Measurements from ENCODE around the gene PPM1M. TPM values are rescaled to one million over a fixed set of nuclear protein-coding genes. Genes with fewer than 3 reads are reported as not detected.

PPM1M gene
- polyA plus RNA-seq, 3 donors = 6.0 to 31.8 (median 18.1) TPM

- 0 to 1% (median 0%) methylated on average over 73 to 92 of the region's 92 CpGs for WGBS, 3 donors
- peak within 1 kb of the TSS; percentile 79 for H3K27ac ChIP-seq (ENCODE audit: low read depth, low read length)
These were observed 6.5 kb upstream of the PPM1M start, which contains the start of gene TWF2 for GRCh38 chr3:52238761-52239701. TWF2 (minus strand) TSS chr3:52239158; CDS start chr3:52239016, 142 bp downstream.

GRCh38 chr3:52240059-52240885, 5.3 kb upstream of the PPM1M start:
- H3K27ac ChIP-seq (ENCODE audit: low read depth, low read length) = no peak overlapping the region
- WGBS, 3 donors = 98 to 100% (median 100%) methylated on average over 1 of the region's 1 CpG

GRCh38 chr3:52240886-52241370, 4.6 kb upstream of the PPM1M start:
- WGBS, 3 donors = 79 to 86% (median 84%) methylated on average over 4 of the region's 4 CpGs
- no peak overlapping the region for H3K27ac ChIP-seq (ENCODE audit: low read depth, low read length)

GRCh38 chr3:52242039-52242438, 3.5 kb upstream of the PPM1M start:
- no peak overlapping the region for H3K27ac ChIP-seq (ENCODE audit: low read depth, low read length)
- WGBS, 3 donors = 83 to 93% (median 93%) methylated on average over 1 of the region's 1 CpG

- 58 to 83% (median 65%) methylated on average over 9 of the region's 9 CpGs for WGBS, 3 donors
- H3K27ac ChIP-seq (ENCODE audit: low read depth, low read length) = no peak overlapping the region
These were observed 1.5 kb upstream of the PPM1M start for GRCh38 chr3:52243791-52244628.

GRCh38 chr3:52246264-52246620, 683 bp downstream of the PPM1M start:
- peak overlapping the region; percentile 81 for H3K27ac ChIP-seq (ENCODE audit: low read depth, low read length)
- 33 to 50% (median 38%) methylated on average over 8 of the region's 8 CpGs for WGBS, 3 donors

GRCh38 chr3:52246728-52247408, 1.3 kb downstream of the PPM1M start:
- H3K27ac ChIP-seq (ENCODE audit: low read depth, low read length) = no peak overlapping the region
- 65 to 84% (median 76%) methylated on average over 14 of the region's 14 CpGs for WGBS, 3 donors

- no peak overlapping the region for H3K27ac ChIP-seq (ENCODE audit: low read depth, low read length)
- WGBS, 3 donors = 93 to 96% (median 95%) methylated on average over 7 of the region's 7 CpGs
These were observed 2.0 kb downstream of the PPM1M start for GRCh38 chr3:52247409-52248164.

GRCh38 chr3:52248165-52248541, 2.6 kb downstream of the PPM1M start:
- H3K27ac ChIP-seq (ENCODE audit: low read depth, low read length) = no peak overlapping the region
- WGBS, 3 donors = 93 to 95% (median 93%) methylated on average over 10 of the region's 10 CpGs

GRCh38 chr3:52248816-52249547, 3.4 kb downstream of the PPM1M start:
- no peak overlapping the region for H3K27ac ChIP-seq (ENCODE audit: low read depth, low read length)

GRCh38 chr3:52249683-52250082, 4.1 kb downstream of the PPM1M start:
- H3K27ac ChIP-seq (ENCODE audit: low read depth, low read length) = no peak overlapping the region
- WGBS, 3 donors = 81 to 91% (median 87%) methylated on average over 6 of the region's 6 CpGs

More at GRCh38 chr3:52248816-52249547, 3.4 kb downstream of the PPM1M start:
- WGBS, 3 donors = 74 to 79% (median 74%) methylated on average over 10 of the region's 10 CpGs

GRCh38 chr3:52250122-52250521, 4.6 kb downstream of the PPM1M start:
- 75 to 93% (median 90%) methylated on average over 1 of the region's 1 CpG for WGBS, 3 donors
- no peak overlapping the region for H3K27ac ChIP-seq (ENCODE audit: low read depth, low read length)

GRCh38 chr3:52253314-52254304, 8.1 kb downstream of the PPM1M start:
- WGBS, 3 donors = 59 to 81% (median 59%) methylated on average over 11 to 12 of the region's 12 CpGs
- no peak overlapping the region for H3K27ac ChIP-seq (ENCODE audit: low read depth, low read length)

- no peak overlapping the region for H3K27ac ChIP-seq (ENCODE audit: low read depth, low read length)
- 74 to 85% (median 81%) methylated on average over 9 of the region's 9 CpGs for WGBS, 3 donors
These were observed 9.0 kb downstream of the PPM1M start for GRCh38 chr3:52254608-52255007.

- WGBS, 3 donors = 80 to 93% (median 91%) methylated on average over 3 of the region's 3 CpGs
- H3K27ac ChIP-seq (ENCODE audit: low read depth, low read length) = no peak overlapping the region
These were observed 10.6 kb downstream of the PPM1M start for GRCh38 chr3:52256159-52256558.
